OCI-LY7 (cell line): ENCODE results near the gene ZNF592.

Experiments used
- EZH2phosphoT487 ChIP-seq: fragments of 200-600 bp; sonication (generic); IDR thresholded peaks from 2 replicates; pipeline ENCODE4 v1.6.1; 2018; ENCODE audit warnings: low read depth, borderline replicate concordance, mild to moderate bottlenecking, mixed run types, antibody characterized with exemption, low read length, moderate library complexity, mixed read lengths
- TF ChIP-seq, protein P1 (sequence below): fragments of 200-600 bp; sonication (generic); conservative IDR thresholded peaks from 2 replicates; pipeline ENCODE4 v1.5.1; 2014; ENCODE audit warnings: mild to moderate bottlenecking, antibody characterized with exemption, low read length, moderate library complexity, mixed read lengths

DNA sequence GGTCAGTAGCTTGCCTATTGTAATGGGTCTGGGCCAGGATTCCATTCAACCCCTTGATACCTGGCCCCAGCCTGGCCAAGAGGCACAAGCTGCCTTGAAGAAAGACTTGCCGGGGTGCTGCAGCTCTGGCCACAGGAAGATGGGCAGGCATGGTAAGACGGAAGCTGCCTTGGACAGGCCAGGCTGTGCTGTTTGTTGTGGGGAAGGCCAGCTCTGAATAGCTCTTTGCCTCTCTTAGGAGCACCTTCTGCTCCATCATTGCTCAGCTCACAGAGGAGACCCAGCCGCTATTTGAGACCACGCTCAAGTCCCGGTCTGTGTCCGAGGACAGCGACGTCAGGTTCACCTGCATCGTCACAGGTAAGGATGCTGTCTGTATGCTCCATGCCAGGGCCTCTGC, 78.9 kb downstream of the ZNF592 start:
- TF ChIP-seq, protein P1, sequence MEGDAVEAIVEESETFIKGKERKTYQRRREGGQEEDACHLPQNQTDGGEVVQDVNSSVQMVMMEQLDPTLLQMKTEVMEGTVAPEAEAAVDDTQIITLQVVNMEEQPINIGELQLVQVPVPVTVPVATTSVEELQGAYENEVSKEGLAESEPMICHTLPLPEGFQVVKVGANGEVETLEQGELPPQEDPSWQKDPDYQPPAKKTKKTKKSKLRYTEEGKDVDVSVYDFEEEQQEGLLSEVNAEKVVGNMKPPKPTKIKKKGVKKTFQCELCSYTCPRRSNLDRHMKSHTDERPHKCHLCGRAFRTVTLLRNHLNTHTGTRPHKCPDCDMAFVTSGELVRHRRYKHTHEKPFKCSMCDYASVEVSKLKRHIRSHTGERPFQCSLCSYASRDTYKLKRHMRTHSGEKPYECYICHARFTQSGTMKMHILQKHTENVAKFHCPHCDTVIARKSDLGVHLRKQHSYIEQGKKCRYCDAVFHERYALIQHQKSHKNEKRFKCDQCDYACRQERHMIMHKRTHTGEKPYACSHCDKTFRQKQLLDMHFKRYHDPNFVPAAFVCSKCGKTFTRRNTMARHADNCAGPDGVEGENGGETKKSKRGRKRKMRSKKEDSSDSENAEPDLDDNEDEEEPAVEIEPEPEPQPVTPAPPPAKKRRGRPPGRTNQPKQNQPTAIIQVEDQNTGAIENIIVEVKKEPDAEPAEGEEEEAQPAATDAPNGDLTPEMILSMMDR = no peak
- TF ChIP-seq EZH2phosphoT487 = no peak
